ENCODE data around the gene PRDM7.

DNA sequence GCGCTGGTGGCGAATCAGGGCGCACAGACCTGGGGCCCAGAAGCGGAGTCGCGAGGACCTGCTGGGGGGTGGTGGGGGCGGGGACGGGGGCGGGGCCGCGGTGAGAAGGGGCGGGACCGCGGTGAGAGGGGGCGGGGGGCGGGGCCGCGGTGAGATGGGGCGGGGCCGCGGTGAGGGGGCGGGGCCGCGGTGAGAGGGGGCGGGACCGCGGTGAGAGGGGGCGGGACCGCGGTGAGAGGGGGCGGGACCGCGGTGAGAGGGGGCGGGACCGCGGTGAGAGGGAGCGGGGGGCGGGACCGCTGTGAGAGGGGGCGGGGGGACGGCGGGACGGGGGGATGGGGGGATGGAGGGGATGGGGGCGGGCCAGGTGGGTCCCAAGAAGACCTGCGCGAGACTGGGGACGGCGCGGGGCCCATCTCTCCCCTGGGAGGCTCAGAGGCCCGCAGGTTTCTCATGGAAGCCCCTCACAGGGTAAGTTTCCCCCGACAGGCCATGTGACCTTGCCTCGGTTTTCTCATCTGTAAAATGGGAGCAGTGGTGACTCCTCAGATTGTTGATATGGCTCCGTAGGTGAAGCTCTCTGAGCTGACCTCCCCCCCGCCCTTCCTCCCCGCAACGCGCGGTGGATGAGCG is 29.3 kb downstream of the PRDM7 start:
- TF ChIP-seq, protein P1, sequence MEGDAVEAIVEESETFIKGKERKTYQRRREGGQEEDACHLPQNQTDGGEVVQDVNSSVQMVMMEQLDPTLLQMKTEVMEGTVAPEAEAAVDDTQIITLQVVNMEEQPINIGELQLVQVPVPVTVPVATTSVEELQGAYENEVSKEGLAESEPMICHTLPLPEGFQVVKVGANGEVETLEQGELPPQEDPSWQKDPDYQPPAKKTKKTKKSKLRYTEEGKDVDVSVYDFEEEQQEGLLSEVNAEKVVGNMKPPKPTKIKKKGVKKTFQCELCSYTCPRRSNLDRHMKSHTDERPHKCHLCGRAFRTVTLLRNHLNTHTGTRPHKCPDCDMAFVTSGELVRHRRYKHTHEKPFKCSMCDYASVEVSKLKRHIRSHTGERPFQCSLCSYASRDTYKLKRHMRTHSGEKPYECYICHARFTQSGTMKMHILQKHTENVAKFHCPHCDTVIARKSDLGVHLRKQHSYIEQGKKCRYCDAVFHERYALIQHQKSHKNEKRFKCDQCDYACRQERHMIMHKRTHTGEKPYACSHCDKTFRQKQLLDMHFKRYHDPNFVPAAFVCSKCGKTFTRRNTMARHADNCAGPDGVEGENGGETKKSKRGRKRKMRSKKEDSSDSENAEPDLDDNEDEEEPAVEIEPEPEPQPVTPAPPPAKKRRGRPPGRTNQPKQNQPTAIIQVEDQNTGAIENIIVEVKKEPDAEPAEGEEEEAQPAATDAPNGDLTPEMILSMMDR (IDR thresholded peaks at IDR 0.05; ENCODE audit: insufficient read depth, low read depth, low read length) = no peak
- TF ChIP-seq EZH2 (IDR thresholded peaks at IDR 0.05; ENCODE audit: insufficient read depth, low read length) = no peak
